GM12892 (cell line): ENCODE results near the gene TRPC4.

Experiments
- DNase-seq: peaks from one replicate; pipeline ENCODE4 v3.0.0; 2011; ENCODE audit not compliant: insufficient read length
- FAIRE-seq: peaks from 2 replicates; lab custom pipeline; 2011; peaks lifted over from hg19 to GRCh38; lab: Jason Lieb, UNC
- POLR2A ChIP-seq: IDR thresholded peaks from 2 replicates; pipeline ENCODE4 v1.6.1; 2011; ENCODE audit warnings: low read depth, low read length, control low read depth
- POLR2AphosphoS5 ChIP-seq: IDR thresholded peaks from 2 replicates; pipeline ENCODE4 v1.6.1; 2011; ENCODE audit warnings: low read depth, low read length, control low read depth
- TAF1 ChIP-seq: IDR thresholded peaks from 2 replicates; pipeline ENCODE4 v1.6.1; 2011; ENCODE audit warnings: low read depth, mild to moderate bottlenecking, control low read depth, low read length, borderline replicate concordance

The TRPC4 gene

DNA sequence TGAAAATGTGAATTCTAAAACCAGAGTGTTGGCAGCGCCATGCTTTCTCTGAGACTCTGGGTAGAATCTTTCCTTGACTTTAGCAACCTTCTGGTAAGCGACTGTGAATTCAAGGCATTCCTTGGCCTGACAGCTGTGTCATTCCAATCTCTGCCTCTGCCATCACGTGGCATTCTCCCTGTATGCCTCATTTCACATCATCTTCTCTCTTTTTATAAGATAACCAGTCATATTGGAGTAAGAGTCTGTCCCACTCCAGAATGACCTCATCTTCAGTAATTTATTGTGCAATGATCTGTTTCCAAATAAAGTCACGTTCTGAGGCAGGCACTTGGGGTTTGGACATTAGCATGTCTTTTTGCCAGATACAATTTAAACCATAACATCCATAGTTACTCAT, 167.6 kb downstream of the TRPC4 start:
- no peak for FAIRE-seq
- DNase-seq, result no peak
- TF ChIP-seq POLR2A, result no peak
- TF ChIP-seq POLR2AphosphoS5, result no peak
- TF ChIP-seq TAF1, result no peak

DNA sequence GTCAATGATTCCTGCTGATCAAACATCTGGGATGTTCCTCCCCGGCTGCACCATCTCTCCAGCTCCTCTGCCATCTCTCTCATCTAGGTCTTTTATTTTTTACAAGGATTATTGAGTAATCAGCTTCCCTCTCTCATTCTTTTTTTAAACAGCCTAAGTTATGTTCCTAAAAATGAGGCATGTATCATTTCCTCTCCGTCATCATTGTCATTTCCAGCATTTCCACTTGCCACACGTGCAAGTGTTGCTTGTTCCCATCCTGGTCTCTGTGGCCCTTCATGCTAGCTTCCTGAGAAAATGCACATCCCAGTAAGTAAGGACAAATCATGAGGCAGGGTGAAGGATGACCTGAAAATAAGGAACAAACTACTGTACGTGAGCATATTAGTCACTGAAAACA, 168.3 kb downstream of the TRPC4 start:
- FAIRE-seq (no peak), DNase-seq (no peak)
- TF ChIP-seq TAF1, result no peak
- no peak for TF ChIP-seq POLR2A
- no peak for TF ChIP-seq POLR2AphosphoS5

DNA sequence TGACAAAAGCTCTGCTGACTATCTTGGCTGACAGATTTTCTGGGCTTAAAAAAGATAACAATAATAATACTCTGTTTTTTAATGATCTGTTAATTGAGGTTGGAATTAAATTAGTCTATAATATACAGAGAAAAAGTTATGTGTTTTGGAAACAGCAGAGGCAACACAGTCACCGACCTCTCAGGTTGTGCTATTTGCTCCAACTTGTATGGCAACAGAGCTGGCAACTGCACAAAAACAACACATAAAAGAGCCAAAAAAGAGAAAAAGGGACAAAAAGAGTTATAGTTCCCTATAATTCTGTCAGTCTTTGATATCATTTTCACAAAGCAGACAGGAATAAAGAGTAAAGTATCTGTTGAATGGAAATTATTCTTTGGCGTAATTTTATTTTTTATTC, 168.7 kb downstream of the TRPC4 start:
- FAIRE-seq (no peak), DNase-seq (no peak)
- TF ChIP-seq TAF1 (no peak), POLR2A (no peak), POLR2AphosphoS5 (no peak)

DNA sequence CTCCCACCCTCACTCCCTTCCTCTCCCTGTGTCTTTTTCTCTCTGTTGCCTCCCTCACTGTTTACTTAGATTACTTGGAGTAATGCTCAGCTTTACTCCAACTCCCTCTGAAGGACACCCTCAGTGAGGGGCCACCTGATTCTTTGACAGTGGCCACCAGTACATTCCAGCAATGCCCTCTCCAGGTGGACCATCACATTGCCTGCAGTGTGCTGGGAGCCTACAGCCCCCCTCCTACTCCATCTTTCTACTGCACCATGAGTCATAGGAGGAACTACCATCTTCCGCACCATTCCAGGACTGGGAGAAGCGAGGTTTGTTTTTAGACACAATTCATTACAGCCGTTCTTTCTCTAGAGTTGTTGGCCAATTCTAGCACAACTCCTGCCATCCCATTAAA, 174.4 kb downstream of the TRPC4 start:
- no peak for FAIRE-seq
- DNase-seq, result no peak
- TF ChIP-seq POLR2AphosphoS5 (no peak), TAF1 (no peak), POLR2A (no peak)

DNA sequence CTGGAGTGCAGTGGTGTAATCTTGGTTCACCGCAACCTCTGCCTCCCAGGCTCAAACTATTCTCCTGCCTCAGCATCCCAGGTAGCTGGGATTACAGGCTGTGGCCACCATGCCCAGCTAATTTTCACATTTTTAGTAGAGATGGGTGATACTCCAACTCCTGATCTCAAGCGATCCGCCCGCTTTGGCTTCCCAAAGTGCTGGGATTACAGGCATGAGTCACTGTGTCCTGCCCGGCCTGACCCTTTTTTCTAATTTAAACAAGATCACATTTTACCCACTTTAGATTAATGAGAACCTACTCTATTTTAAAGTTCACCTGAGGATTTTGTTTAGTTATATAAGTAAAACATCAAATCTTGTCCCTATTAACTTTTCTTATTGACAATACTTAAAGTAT, 179.2 kb downstream of the TRPC4 start:
- FAIRE-seq, result no peak
- TF ChIP-seq POLR2AphosphoS5 (no peak), POLR2A (no peak), TAF1 (no peak)
- no peak for DNase-seq

DNA sequence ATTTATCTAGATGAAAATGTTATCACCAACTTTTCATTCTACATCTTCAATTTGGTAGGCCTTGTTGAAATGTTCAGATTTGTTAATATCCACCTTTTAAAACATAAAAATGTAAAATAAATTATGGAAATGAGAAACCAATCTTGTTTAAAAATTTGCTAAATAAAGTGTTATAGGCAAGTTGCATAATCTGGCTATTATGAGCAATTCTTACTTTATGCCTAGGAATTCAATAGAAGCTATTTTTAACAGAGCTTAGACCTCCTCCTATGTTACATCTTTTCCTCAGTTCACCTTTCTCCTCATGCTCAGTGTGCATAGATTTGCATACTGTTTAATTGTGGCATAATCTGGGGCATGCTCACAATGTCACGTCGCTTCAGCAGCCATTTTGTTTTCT, 183.1 kb downstream of the TRPC4 start:
- TF ChIP-seq TAF1 (no peak), POLR2A (no peak), POLR2AphosphoS5 (no peak)
- DNase-seq (no peak), FAIRE-seq (no peak)

DNA sequence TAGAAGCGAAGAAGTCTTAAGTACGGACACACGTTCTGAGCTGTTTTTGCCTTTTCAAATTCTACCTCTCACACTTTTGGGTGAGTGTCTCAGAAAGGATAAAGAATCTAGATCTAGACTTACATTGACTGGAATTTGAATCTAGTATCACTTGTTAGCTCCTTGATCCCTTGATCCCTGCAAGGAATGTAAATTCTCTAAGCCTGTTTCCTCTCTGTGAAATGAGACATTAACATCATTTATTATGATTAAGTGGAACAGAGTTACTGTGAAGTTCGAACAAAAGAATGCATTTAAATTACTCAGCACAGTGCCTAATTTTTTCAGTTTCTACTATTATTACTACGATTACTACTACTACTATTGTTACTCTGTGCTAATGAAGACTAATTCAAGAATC, 184.4 kb downstream of the TRPC4 start:
- DNase-seq (no peak), FAIRE-seq (no peak)

DNA sequence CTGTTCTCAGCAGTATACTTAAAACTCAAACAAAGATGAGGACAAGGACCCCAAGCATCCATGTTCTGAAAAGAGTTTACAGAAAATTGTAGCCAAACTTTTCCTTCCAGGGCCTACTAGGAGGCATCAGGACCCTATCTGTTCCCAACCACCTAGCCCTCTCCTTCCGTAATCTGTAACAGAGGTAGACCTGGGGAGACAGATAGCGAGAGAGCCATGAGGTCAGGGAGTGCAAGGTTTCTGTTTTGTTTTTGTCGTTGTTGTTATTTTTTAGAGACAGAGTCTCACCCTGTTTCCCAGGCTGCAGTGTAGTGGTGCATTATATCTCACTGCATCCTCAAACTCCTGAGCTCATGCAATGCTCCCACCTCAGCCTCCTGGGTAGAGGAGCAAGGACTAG, 187.1 kb downstream of the TRPC4 start:
- DNase-seq, result no peak
- no peak for TF ChIP-seq POLR2AphosphoS5
- no peak for TF ChIP-seq POLR2A
- no peak for TF ChIP-seq TAF1
- no peak for FAIRE-seq

More for the DNA sequence above, 184.4 kb downstream of the TRPC4 start:
- TF ChIP-seq TAF1, result no peak
- TF ChIP-seq POLR2AphosphoS5, result no peak
- TF ChIP-seq POLR2A, result no peak

DNA sequence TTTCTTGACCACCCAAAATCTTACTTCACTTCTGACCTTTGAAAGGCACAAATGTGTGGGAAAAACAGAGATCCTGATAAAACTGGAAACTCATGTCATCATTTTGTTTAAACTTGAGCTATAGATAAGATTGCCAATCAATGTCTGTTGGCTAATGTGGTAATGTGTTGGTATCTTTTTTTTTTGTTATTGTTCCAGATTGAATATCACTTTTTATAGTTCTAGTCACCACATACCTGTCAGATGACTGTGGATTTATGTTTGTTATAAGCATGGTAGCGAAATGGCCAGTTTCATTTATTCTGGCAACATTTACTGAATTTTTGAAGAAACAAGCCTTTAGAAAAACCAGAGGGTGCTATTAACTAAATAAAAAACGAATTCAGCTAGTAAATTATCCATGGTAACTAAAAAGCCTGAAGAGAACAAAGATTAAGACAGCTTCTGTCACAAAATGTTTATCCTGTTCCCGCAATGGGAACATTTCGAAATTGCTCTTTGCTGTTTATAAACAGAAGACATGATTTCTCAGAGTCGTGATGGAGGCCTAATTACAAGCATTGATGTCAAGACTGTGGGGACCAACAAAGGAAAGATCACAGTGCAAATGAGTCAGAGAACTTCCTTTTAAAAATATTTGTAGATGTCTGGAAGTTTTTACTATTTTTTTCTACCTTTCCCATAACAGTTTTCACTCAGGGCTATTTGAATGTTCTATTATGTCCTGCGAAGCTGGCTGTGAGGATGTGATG, 188.1 kb downstream of the TRPC4 start:
- no peak for TF ChIP-seq POLR2AphosphoS5
- TF ChIP-seq TAF1, result no peak
- TF ChIP-seq POLR2A, result no peak
- DNase-seq, result no peak
- no peak for FAIRE-seq

DNA sequence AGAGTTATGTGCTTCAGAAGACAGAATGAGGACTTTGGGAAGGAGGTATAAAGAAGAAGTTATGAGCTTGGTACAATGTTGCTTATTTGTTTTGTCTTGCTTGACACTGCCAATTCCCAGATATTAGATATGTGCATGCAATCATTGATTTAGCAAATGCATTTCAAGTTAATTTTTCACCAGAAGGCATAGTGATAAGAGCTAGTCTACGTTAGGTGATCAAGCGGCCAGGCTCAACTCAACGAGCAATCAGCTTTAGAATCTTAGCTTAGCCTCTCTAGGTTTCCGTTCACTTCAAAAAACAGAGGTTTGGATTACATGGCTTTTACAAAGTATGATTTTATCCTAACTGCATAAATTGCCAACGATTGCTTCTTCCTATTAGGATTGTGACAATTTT, 189.4 kb downstream of the TRPC4 start:
- no peak for FAIRE-seq
- DNase-seq, result no peak
- TF ChIP-seq TAF1 (no peak), POLR2A (no peak), POLR2AphosphoS5 (no peak)

DNA sequence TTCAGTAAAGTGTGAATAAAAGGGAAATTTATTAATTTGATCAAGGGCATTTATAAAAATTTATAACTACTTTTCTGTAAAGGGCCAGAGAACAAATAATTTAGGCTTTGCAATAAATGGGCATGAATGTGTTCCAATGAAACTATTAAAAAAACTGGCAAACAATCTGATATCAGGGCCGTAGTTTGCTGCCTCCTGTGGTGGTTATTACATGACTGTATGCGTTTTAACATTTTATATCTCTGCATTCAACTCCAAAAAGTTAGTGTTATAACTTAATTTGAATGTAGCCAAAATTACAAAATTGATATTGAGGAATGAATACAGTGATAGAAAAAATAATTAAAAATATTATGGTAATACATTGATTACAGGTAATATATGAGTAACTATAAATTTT, 190.5 kb downstream of the TRPC4 start:
- FAIRE-seq (no peak), DNase-seq (no peak)
- TF ChIP-seq POLR2A (no peak), TAF1 (no peak), POLR2AphosphoS5 (no peak)

DNA sequence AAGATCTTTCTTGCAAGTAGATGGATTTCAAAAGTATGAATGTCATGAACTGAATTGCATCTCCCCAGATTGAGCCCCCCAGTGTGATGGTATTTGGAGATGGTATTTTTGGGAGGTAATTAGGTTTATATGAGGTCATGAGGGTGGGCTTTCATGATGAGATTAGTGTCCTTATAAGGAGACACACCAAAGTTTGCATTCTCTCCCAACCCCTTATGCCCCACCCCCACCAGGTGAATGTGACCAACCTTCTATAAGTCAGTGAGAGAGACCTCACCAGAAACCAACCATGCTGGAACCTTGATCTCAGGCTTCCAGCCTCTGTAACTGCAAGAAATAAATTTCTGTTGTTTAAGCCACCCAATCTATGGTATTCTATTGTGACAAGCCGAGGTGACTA, 199.7 kb downstream of the TRPC4 start:
- DNase-seq (no peak), FAIRE-seq (no peak)
- TF ChIP-seq TAF1 (no peak), POLR2A (no peak), POLR2AphosphoS5 (no peak)
